Endometrial microvascular endothelial cells (primary cell): ENCODE results near the gene PHLPP1. TPM values are rescaled to one million over a fixed set of nuclear protein-coding genes. Genes with fewer than 3 reads are reported as not detected.

Experiments
- in situ Hi-C: cut with HindIII; loops from 2 replicates; pipeline ENCODE4 v1.10.0; 2017; ENCODE audit warnings: low sequenced_read_pairs, low pct_unique_long_range_greater_than_20kb; ENCODE audit errors: inconsistent ontology term
- total RNA-seq: library from RNA; depleted of rRNA; stranded (reverse); fragments of >200 nt; gene quantifications from one replicate; pipeline ENCODE4 v1.2.3, GENCODE V29; 2015; ENCODE audit errors: inconsistent ontology term

The PHLPP1 gene
- total RNA-seq, 1 donor from 2014 or later: 6.4 TPM

DNA sequence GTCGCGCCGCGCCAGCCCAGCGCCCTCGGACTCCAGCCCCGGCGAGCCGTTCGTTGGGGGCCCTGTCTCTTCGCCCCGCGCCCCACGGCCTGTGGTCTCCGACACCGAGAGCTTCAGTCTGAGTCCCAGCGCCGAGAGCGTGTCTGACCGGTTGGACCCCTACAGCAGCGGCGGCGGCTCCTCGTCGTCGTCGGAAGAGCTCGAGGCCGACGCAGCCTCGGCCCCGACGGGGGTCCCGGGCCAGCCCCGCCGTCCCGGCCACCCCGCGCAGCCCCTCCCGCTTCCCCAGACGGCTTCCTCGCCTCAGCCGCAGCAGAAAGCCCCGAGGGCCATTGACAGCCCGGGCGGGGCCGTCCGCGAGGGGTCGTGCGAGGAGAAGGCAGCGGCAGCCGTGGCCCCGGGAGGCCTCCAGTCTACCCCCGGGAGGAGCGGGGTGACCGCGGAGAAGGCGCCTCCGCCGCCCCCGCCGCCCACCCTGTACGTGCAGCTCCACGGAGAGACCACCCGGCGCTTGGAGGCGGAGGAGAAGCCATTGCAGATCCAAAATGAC, 1.4 kb downstream of the PHLPP1 start:
- in situ Hi-C loops: no loop called here

- in situ Hi-C loops: no loop called here
Observed at GRCh38 chr18:62717169-62717924, 2.0 kb downstream of the PHLPP1 start.

- in situ Hi-C loops: no loop called here
Observed at GRCh38 chr18:62717925-62718800, 2.8 kb downstream of the PHLPP1 start.

- in situ Hi-C loops: no loop called here
Observed at GRCh38 chr18:62720048-62720447, 4.7 kb downstream of the PHLPP1 start.

GRCh38 chr18:62720766-62721613, 5.6 kb downstream of the PHLPP1 start:
- in situ Hi-C loops: no loop called here

GRCh38 chr18:62721839-62722795, 6.8 kb downstream of the PHLPP1 start:
- in situ Hi-C loops: no loop called here

DNA sequence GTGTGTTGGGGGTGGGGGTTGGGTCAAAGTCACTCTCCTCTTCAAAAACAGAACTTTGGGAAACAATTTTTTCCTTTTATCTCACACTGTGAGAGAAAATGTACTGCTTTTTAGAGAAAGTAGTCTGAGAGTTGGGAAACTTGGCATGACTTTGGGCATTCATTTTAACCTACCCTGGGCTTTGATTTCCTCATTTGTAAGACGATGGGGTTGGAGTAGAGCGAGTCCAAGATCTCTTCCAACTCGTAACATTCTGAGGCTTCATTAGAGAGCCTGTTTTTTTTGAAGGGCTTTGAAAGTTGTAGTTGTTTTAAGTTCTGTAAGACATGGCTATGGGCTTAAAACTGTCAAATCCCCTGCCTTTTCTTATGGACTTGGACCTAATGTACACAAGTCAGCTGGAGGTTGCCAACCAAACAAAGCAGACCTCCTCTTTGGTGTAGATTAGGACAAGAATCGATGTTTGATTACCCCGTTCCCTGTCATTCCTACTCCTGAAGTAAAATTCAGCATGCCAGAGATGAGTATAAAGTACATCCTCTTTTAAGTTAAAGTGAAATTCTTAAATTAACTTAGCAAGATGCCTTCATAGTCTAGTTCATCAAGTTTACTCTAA, 8.4 kb downstream of the PHLPP1 start:
- in situ Hi-C loops: no loop called here

- in situ Hi-C loops: no loop called here
Observed at GRCh38 chr18:62725896-62726295, 10.6 kb downstream of the PHLPP1 start.

DNA sequence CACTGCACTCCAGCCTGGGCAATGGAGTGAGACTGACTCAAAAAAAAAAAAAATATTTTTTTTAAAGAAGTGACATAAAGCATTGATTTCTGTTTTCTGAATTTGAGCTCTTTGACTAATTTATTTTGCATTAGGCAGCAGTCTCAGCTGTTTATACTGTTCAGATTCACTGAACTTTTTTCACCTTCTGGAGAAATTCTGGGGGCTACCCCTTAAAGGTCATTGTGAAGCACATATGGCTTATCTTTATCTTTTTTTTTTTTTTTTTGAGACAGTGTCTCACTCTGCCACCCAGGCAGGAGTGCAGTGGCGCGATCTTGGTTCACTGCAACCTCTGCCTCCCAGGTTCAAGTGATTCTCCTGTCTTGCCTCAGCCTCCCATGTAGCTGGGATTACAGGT, 12.9 kb downstream of the PHLPP1 start:
- in situ Hi-C loops: no loop called here

DNA sequence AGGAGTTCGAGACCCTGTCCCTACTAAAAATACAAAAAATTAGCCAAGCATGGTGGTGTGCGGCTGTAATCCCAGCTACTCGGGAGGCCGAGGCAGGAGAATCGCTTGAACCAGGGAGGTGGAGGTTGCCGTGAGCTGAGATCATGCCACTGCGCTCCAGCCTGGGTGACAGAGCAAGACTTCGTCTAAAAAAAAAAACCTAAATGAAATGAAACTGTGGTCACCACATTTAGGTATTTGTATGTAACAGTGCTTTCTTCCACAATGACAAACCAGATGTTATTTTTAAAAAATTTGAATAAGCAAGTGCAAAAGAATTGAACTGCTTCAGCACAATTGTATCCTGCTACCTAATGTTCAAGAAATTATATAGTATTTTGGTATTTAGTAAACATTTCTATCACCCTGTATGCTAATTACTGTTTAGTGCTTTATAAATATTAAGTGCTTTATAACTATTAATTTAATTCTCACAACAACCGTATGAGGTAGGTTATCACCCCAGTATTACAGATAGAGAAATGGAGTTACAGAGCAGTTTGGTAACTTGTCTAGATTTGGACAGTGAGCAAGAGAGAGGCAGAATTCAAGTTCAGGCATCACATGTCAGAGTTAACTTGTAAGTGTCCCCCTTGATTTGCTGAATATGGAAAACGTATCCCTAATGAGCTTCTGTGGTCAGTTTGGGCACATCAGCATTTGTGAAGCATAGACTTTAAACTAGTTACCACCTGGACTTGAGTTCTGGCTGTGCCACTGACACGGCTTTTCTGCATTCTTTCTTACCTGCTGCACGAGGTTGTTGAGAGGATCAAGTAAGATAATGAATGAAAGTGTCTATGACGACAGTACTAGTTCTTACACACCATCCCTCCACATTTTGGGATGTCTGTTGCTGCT, 14.4 kb downstream of the PHLPP1 start:
- in situ Hi-C loops: no loop called here

DNA sequence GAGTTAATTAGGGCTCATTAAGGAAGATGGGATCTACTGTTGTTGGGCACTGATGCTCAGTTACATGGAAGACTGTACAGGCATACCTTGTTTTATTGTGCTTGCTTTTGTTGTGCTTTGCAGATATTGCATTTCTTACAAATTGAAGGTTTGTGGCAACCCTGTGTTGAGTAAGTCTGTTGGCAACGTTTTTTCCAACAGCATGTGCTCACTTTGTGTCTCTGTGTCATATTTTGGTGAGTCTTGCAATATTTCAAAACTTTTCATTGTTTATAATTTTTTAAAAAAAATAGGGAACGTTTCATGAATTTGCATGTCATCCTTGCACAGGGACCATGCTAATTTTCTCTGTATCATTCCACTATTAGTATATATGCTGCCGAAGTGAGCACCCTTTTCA, 15.6 kb downstream of the PHLPP1 start:
- in situ Hi-C loops: no loop called here

GRCh38 chr18:62732617-62733016, 17.3 kb downstream of the PHLPP1 start:
- in situ Hi-C loops: no loop called here

DNA sequence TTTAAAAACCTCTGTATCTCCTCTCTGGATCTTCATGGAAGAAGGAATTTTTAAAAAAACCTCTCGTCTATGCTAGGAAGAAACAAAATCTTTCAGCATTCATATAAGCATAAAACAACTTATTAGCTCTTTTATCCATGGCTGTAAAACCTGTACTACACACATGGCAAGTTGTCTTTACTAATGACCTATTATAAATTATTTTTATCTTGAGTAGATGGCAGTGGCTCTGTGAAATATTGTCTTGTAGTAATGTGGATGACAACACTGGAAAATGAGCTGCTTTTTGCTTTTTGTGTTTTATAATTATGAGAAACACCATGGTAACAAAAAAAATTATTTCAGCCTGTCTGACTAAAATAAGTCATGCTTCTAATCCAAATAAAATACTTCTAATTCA, 18.9 kb downstream of the PHLPP1 start:
- in situ Hi-C loops: no loop called here

- in situ Hi-C loops: no loop called here
Observed at GRCh38 chr18:62735387-62735786, 20.0 kb downstream of the PHLPP1 start.

DNA sequence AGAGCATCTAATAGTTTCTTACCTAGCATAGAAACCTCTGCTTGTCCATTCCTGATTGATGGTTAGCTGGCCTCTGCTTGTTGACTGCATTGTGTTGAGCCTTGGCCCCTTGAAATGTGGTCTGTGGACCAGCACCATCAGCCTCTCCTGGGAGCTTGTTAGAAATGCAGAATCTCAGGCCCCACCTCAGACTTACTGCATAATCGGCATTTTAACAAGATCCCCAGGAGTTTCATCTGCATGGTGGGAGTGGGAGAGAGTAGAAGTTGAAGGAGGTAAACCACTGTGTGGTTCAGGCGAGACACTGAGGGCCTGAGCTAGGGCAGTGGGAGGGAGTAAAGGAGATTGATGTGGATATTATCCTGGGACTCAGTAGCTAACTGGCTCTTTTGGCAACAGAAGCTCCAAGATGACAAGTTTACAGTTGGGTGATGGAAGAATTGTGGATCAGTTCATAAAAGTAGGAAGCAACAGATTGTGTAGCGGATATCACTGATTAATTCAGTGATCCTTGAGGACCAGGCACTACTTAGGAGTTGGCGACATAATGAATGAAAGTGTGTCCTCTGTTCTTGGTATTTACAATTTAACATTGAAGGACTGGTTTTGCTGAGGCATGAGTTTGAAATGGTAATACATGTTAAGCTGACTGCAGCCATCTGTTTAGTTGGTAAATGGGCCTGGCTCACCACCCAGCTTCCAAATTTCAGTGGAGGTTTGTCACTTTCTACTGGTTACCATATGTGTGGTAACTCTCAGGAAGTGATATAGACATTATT, 20.9 kb downstream of the PHLPP1 start:
- in situ Hi-C loops: no loop called here
